B cell (primary cell): ENCODE results near the gene PPFIA1. TPM values are rescaled to one million over a fixed set of nuclear protein-coding genes. Genes with fewer than 3 reads are reported as not detected.

Experiments
- ATAC-seq: fragments of 200-7000 bp; cut with Tn5 transposase; one replicate; pipeline ENCODE4 v1.10.0; 2021; ENCODE audit warnings: low read depth, mild to moderate bottlenecking, moderate number of reproducible peaks, moderate library complexity
- CTCF ChIA-PET: fragments of 350-600 bp; sonication (Branson Sonifier 250); formaldehyde crosslinking; loops from one replicate; lab custom pipeline; 2021; ENCODE audit warnings: antibody characterized with exemption, inconsistent platforms; lab: Charles Lee
- POLR2A ChIA-PET: fragments of 350-600 bp; sonication (Branson Sonifier 250); formaldehyde crosslinking; loops from one replicate; lab custom pipeline; 2021; ENCODE audit warnings: antibody characterized with exemption; lab: Charles Lee
- DNase-seq: peaks from one replicate; pipeline ENCODE4 v3.0.0; 2013
- H2AFZ ChIP-seq: 2 replicates; pipeline ENCODE4 v1.6.1; 2012; ENCODE audit warnings: mild to moderate bottlenecking, low read depth, low read length; ENCODE audit not compliant: insufficient read depth, poor library complexity, severe bottlenecking
- H3K27ac ChIP-seq, 2 donors: 1 replicate in 1 of 2; 2 replicates in 1 of 2; pipeline ENCODE4 v1.5.1; 2012 to 2013; ENCODE audit warnings: low read length in 2 of 2, mild to moderate bottlenecking in 2 of 2, moderate library complexity in 1 of 2
- H3K27me3 ChIP-seq, 4 experiments: fragments of 200-600 bp in 1 of 4; sonication (generic) in 1 of 4; replicated peaks in 1 of 4; 1 replicate in 2 of 4; 2 replicates in 2 of 4; pipeline versions ENCODE4 v1.6.1 to v1.7.0; 2013 to 2016; ENCODE audit warnings: low read length in 3 of 4, mild to moderate bottlenecking in 2 of 4, mixed read lengths in 1 of 4, moderate library complexity in 1 of 4; ENCODE audit not compliant: insufficient read depth in 4 of 4, control insufficient read depth in 3 of 4; ENCODE audit errors: control extremely low read depth in 1 of 4
- H3K36me3 ChIP-seq, 2 experiments: replicated peaks in 1 of 2; 1 replicate in 1 of 2; 2 replicates in 1 of 2; pipeline versions ENCODE4 v1.6.1 to v1.7.1; 2013; ENCODE audit warnings: low read length in 1 of 2; ENCODE audit not compliant: insufficient read depth in 2 of 2, control insufficient read depth in 1 of 2; ENCODE audit errors: control extremely low read depth in 1 of 2, extremely low read depth in 1 of 2
- H3K4me1 ChIP-seq, 2 donors: fragments of 200-600 bp in 1 of 2; sonication (generic) in 1 of 2; 1 replicate in 1 of 2; 2 replicates in 1 of 2; pipeline versions ENCODE4 v1.5.1 to v1.6.1; 2013 to 2017; ENCODE audit warnings: low read length in 2 of 2; ENCODE audit not compliant: control insufficient read depth in 2 of 2, insufficient read depth in 2 of 2
- H3K4me2 ChIP-seq: replicated peaks from 2 replicates; pipeline ENCODE3; 2012; ENCODE audit warnings: mild to moderate bottlenecking, low read depth, low read length; ENCODE audit not compliant: poor library complexity, severe bottlenecking
- H3K4me3 ChIP-seq, 5 experiments: fragments of 200-600 bp in 1 of 5; sonication (generic) in 1 of 5; 1 replicate in 3 of 5; 2 replicates in 2 of 5; pipeline versions ENCODE4 v1.5.1 to v1.7.0; 2011 to 2016; ENCODE audit warnings: low read length in 4 of 5, mild to moderate bottlenecking in 4 of 5, low read depth in 2 of 5, control low read depth in 1 of 5, moderate library complexity in 1 of 5; ENCODE audit not compliant: insufficient read depth in 1 of 5; ENCODE audit errors: control extremely low read depth in 1 of 5, extremely low read depth in 1 of 5
- H3K79me2 ChIP-seq: fragments of 200-600 bp; sonication (generic); one replicate; pipeline ENCODE4 v1.6.0; 2016; ENCODE audit warnings: low read length; ENCODE audit not compliant: control insufficient read depth, insufficient read depth
- H3K9ac ChIP-seq: fragments of 200-600 bp; sonication (generic); 2 replicates; pipeline ENCODE4 v1.6.1; 2017; ENCODE audit warnings: mild to moderate bottlenecking, low read length, moderate library complexity
- H3K9me3 ChIP-seq, 3 donors: one replicate each; pipeline versions ENCODE4 v1.6.1 to v1.7.1; 2013; ENCODE audit warnings: low read length in 2 of 3; ENCODE audit not compliant: control insufficient read depth in 2 of 3, insufficient read depth in 1 of 3; ENCODE audit errors: control extremely low read depth in 1 of 3
- H4K20me1 ChIP-seq: 2 replicates; pipeline ENCODE4 v1.6.0; 2012; ENCODE audit warnings: mild to moderate bottlenecking, low read length; ENCODE audit not compliant: insufficient read depth, control insufficient read depth, poor library complexity, severe bottlenecking
- H3K27ac Mint-ChIP-seq: one replicate; pipeline ENCODE4 v1.8.0; 2021; ENCODE audit warnings: mixed read lengths
- H3K27me3 Mint-ChIP-seq: one replicate; pipeline ENCODE4 v1.8.0; 2021; ENCODE audit warnings: mixed read lengths
- H3K4me1 Mint-ChIP-seq: one replicate; pipeline ENCODE4 v1.8.0; 2021; ENCODE audit warnings: mixed read lengths
- H3K4me3 Mint-ChIP-seq: one replicate; pipeline ENCODE4 v1.8.0; 2021; ENCODE audit warnings: mixed read lengths
- H3K9me3 Mint-ChIP-seq: one replicate; pipeline ENCODE4 v1.8.0; 2022; ENCODE audit warnings: mixed read lengths; ENCODE audit not compliant: insufficient read depth
- CTCF ChIP-seq: fragments of 200-600 bp; IDR thresholded peaks from one replicate; pipeline ENCODE4 v1.8.0; 2022; ENCODE audit warnings: antibody characterized with exemption, mild to moderate bottlenecking
- EZH2 ChIP-seq: IDR thresholded peaks from 2 replicates; pipeline ENCODE4 v1.6.1; 2012; ENCODE audit warnings: borderline replicate concordance, low read depth, mild to moderate bottlenecking, moderate library complexity, low read length; ENCODE audit not compliant: insufficient read depth, poor library complexity, severe bottlenecking
- WGBS: methylation state at CpG from one replicate; pipeline ENCODE4 v1.1.5; 2013; ENCODE audit warnings: missing lambda C conversion rate; ENCODE audit not compliant: insufficient coverage; 5-methylcytosine and 5-hydroxymethylcytosine counted together
- intact Hi-C: fragments of 100-400 bp; cut with micrococcal nuclease; formaldehyde crosslinking; loops from one replicate; pipeline ENCODE4 v1.10.0; 2022
- polyA plus RNA-seq: library from polyadenylated mRNA; depleted of rRNA; stranded (reverse); fragments of >200 nt; gene quantifications from 2 replicates; pipeline ENCODE4 v1.2.3, GENCODE V29; 2012
- total RNA-seq, 2 donors: library from RNA; stranded (reverse); fragments of 120-200 nt in 1 of 2; gene quantifications; 1 replicate in 1 of 2; 2 replicates in 1 of 2; pipeline versions ENCODE4 v1.2.3 to v1.2.4, GENCODE V29; 2013 to 2022

Gene PPFIA1
- total and polyA plus RNA-seq, 2 donors (not counting 1 experiment from before 2014, with no cell fraction given), result 21.8 to 70.4 TPM

GRCh38 chr11:70381872-70382861 lies 111.7 kb downstream of the PPFIA1 start:
- intact Hi-C loops, result no loop called here

More at GRCh38 chr11:70381872-70382861, 111.7 kb downstream of the PPFIA1 start:
- Mint-ChIP-seq H3K27ac (no peak overlapping the region), H3K27me3 (no peaks in the 10 kb centered on the region), H3K4me1 (no peaks in the 10 kb centered on the region), H3K4me3 (no peak overlapping the region), H3K9me3 (no peaks in the 10 kb centered on the region)
- DNase-seq (no peak), ATAC-seq (no peak)
- Histone ChIP-seq H3K27me3 (no peaks in the 10 kb centered on the region), H3K4me2 (no peak overlapping the region), H3K79me2 (no peaks in the 10 kb centered on the region), H3K36me3 (peaks cover 0 to 36% of the 10 kb centered on the region in 2 experiments), H2AFZ (no peak overlapping the region), H4K20me1 (no peaks in the 10 kb centered on the region), H3K9me3 (no peaks in the 10 kb centered on the region), H3K27ac (no peak overlapping the region), H3K4me1 (no peaks in the 10 kb centered on the region), H3K4me3 (no peak overlapping the region), H3K9ac (no peak overlapping the region)
- TF ChIP-seq EZH2 (no peak), CTCF (no peak)
- CTCF ChIA-PET, result no interaction called here
- POLR2A ChIA-PET, result no interaction called here
- WGBS, result 100% methylated on average over 10 of the region's 15 CpGs
